ENCODE measurements around the gene CDK18. TPM values are rescaled to one million over a fixed set of nuclear protein-coding genes. Genes with fewer than 3 reads are reported as not detected.
A peak's percentile ranks its signal among the peaks of the same experiment; 100 is the strongest.
"Not testable (repeated sequence)": the region's sequence is repeated elsewhere in the genome, so short reads cannot be mapped to it uniquely, and the experiment has no call there.

CDK18 gene
- polyA plus RNA-seq, 1 donor: 52.6 TPM

DNA sequence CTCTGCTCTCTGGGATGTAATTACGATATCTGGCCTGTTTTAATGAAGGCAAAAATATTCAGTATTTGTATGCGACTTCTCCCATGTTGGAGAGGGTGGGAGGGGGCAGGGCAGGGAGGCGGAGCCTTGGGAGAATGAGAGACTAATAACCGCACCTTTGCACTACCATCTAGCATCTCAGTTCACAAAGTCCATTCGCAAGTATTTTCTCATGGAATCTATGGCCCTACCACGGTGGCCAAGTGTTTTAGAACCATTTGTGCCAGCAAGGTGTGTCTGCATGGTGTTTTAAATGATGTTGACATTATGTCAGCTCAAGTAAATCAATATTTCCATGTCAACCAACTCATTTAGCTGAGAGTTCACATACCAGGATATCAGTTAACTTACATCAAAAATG lies 34.3 kb upstream of the CDK18 start:
- no peaks in the 10 kb centered on the region for H3K4me1 ChIP-seq (ENCODE audit: control insufficient read depth, insufficient read depth, low read length)
- peaks cover 42% of the 10 kb centered on the region for H3K27me3 ChIP-seq (ENCODE audit: control insufficient read depth, insufficient read depth, low read length)
- H3K9me3 ChIP-seq (ENCODE audit: control insufficient read depth, low read depth, low read length): no peaks in the 10 kb centered on the region
- no peak overlapping the region for H3K27ac ChIP-seq (ENCODE audit: low read length)
- no peak overlapping the region for H3K4me3 ChIP-seq (ENCODE audit: low read length)
- no peaks in the 10 kb centered on the region for H3K36me3 ChIP-seq (ENCODE audit: control insufficient read depth, insufficient read depth, low read length)
- WGBS (ENCODE audit: insufficient coverage, low lambda C conversion rate): no CpG with 5 or more reads among the region's 6 CpGs
- peak in 1 of 2 donors; percentile 69 for DNase-seq

- no peak for DNase-seq
- WGBS (ENCODE audit: insufficient coverage, low lambda C conversion rate): 60% methylated on average over 1 of the region's 13 CpGs
- Histone ChIP-seq H3K9me3 (ENCODE audit: control insufficient read depth, low read depth, low read length) (no peaks in the 10 kb centered on the region), H3K27me3 (ENCODE audit: control insufficient read depth, insufficient read depth, low read length) (peaks cover 26% of the 10 kb centered on the region), H3K36me3 (ENCODE audit: control insufficient read depth, insufficient read depth, low read length) (no peaks in the 10 kb centered on the region), H3K4me3 (ENCODE audit: low read length) (no peak overlapping the region), H3K4me1 (ENCODE audit: control insufficient read depth, insufficient read depth, low read length) (no peaks in the 10 kb centered on the region), H3K27ac (ENCODE audit: low read length) (no peak overlapping the region)
Observed at GRCh38 chr1:205472737-205473441, 31.6 kb upstream of the CDK18 start.

DNA sequence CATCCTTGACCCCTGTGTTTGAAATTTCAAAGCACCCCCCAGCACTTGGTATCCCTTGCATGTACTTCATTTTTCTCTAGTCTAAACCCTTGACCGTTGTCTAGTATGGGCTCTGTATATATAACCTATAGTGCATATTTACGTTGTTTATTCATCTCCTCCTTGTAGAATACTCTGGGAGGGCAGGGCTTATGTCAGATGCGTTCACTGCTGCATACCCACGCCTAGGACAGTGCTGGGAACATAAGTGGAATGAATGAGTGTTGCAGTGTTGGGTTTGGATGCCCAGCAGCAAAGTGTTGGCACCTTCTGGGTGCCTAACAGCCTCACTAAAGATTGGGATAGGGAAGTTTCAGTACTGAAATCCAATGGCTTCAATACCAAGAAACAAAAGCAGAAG lies 31.0 kb upstream of the CDK18 start:
- Histone ChIP-seq H3K27me3 (ENCODE audit: control insufficient read depth, insufficient read depth, low read length) (peaks cover 24% of the 10 kb centered on the region), H3K27ac (ENCODE audit: low read length) (no peak overlapping the region), H3K9me3 (ENCODE audit: control insufficient read depth, low read depth, low read length) (no peaks in the 10 kb centered on the region), H3K4me1 (ENCODE audit: control insufficient read depth, insufficient read depth, low read length) (no peaks in the 10 kb centered on the region), H3K36me3 (ENCODE audit: control insufficient read depth, insufficient read depth, low read length) (no peaks in the 10 kb centered on the region), H3K4me3 (ENCODE audit: low read length) (no peak overlapping the region)
- WGBS (ENCODE audit: insufficient coverage, low lambda C conversion rate): 21% methylated on average over 2 of the region's 4 CpGs
- DNase-seq: no peak

GRCh38 chr1:205473966-205474365 lies 30.5 kb upstream of the CDK18 start:
- DNase-seq: no peak
- Histone ChIP-seq H3K27ac (ENCODE audit: low read length) (no peak overlapping the region), H3K27me3 (ENCODE audit: control insufficient read depth, insufficient read depth, low read length) (peaks cover 24% of the 10 kb centered on the region), H3K36me3 (ENCODE audit: control insufficient read depth, insufficient read depth, low read length) (no peaks in the 10 kb centered on the region), H3K4me1 (ENCODE audit: control insufficient read depth, insufficient read depth, low read length) (no peaks in the 10 kb centered on the region), H3K9me3 (ENCODE audit: control insufficient read depth, low read depth, low read length) (no peaks in the 10 kb centered on the region), H3K4me3 (ENCODE audit: low read length) (no peak overlapping the region)
- WGBS (ENCODE audit: insufficient coverage, low lambda C conversion rate): no CpG with 5 or more reads among the region's 7 CpGs

DNA sequence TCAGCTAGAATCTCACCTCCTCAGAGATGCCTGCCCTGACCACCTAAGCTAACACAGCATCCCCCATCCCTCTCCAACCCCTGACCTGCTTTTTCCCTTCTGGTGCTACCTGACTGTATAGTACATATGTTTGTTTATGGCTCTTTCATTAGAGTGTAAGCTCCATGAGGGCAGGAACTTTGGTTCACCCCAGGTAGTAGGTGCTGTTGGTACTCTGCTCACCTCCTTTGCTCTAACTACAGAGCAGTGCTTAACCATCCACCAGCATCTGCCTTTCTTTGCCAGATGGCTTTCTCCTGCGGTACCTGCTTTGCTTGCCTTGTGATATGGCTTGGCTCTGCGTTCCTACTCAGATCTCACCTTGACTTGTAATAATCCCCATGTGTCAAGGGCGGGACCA lies 29.9 kb upstream of the CDK18 start:
- no peak overlapping the region for H3K27ac ChIP-seq (ENCODE audit: low read length)
- no peaks in the 10 kb centered on the region for H3K36me3 ChIP-seq (ENCODE audit: control insufficient read depth, insufficient read depth, low read length)
- peaks cover 23% of the 10 kb centered on the region for H3K27me3 ChIP-seq (ENCODE audit: control insufficient read depth, insufficient read depth, low read length)
- 100% methylated on average over 1 of the region's 3 CpGs for WGBS (ENCODE audit: insufficient coverage, low lambda C conversion rate)
- H3K4me3 ChIP-seq (ENCODE audit: low read length): no peak overlapping the region
- no peaks in the 10 kb centered on the region for H3K9me3 ChIP-seq (ENCODE audit: control insufficient read depth, low read depth, low read length)
- no peaks in the 10 kb centered on the region for H3K4me1 ChIP-seq (ENCODE audit: control insufficient read depth, insufficient read depth, low read length)
- DNase-seq: no peak

GRCh38 chr1:205475855-205476254 lies 28.6 kb upstream of the CDK18 start:
- Histone ChIP-seq H3K27ac (ENCODE audit: low read length) (no peak overlapping the region), H3K4me3 (ENCODE audit: low read length) (no peak overlapping the region), H3K4me1 (ENCODE audit: control insufficient read depth, insufficient read depth, low read length) (no peaks in the 10 kb centered on the region), H3K9me3 (ENCODE audit: control insufficient read depth, low read depth, low read length) (no peaks in the 10 kb centered on the region), H3K27me3 (ENCODE audit: control insufficient read depth, insufficient read depth, low read length) (peaks cover 35% of the 10 kb centered on the region), H3K36me3 (ENCODE audit: control insufficient read depth, insufficient read depth, low read length) (no peaks in the 10 kb centered on the region)
- no CpG with 5 or more reads among the region's 1 CpG for WGBS (ENCODE audit: insufficient coverage, low lambda C conversion rate)
- no peak for DNase-seq

- no CpG with 5 or more reads among the region's 4 CpGs for WGBS (ENCODE audit: insufficient coverage, low lambda C conversion rate)
- Histone ChIP-seq H3K4me1 (ENCODE audit: control insufficient read depth, insufficient read depth, low read length) (no peaks in the 10 kb centered on the region), H3K27me3 (ENCODE audit: control insufficient read depth, insufficient read depth, low read length) (peaks cover 42% of the 10 kb centered on the region), H3K27ac (ENCODE audit: low read length) (no peak overlapping the region), H3K4me3 (ENCODE audit: low read length) (no peak overlapping the region), H3K9me3 (ENCODE audit: control insufficient read depth, low read depth, low read length) (no peaks in the 10 kb centered on the region), H3K36me3 (ENCODE audit: control insufficient read depth, insufficient read depth, low read length) (no peaks in the 10 kb centered on the region)
- DNase-seq: no peak
Observed at GRCh38 chr1:205476648-205477047, 27.8 kb upstream of the CDK18 start.

- Histone ChIP-seq H3K4me3 (ENCODE audit: low read length) (no peak overlapping the region), H3K36me3 (ENCODE audit: control insufficient read depth, insufficient read depth, low read length) (no peaks in the 10 kb centered on the region), H3K4me1 (ENCODE audit: control insufficient read depth, insufficient read depth, low read length) (no peaks in the 10 kb centered on the region), H3K27ac (ENCODE audit: low read length) (no peak overlapping the region), H3K27me3 (ENCODE audit: control insufficient read depth, insufficient read depth, low read length) (peaks cover 48% of the 10 kb centered on the region), H3K9me3 (ENCODE audit: control insufficient read depth, low read depth, low read length) (no peaks in the 10 kb centered on the region)
- WGBS (ENCODE audit: insufficient coverage, low lambda C conversion rate): no CpG with 5 or more reads among the region's 6 CpGs
- DNase-seq: no peak
Observed at GRCh38 chr1:205477121-205477758, 27.2 kb upstream of the CDK18 start.

GRCh38 chr1:205477759-205478247 lies 26.7 kb upstream of the CDK18 start:
- H3K4me3 ChIP-seq (ENCODE audit: low read length): no peak overlapping the region
- WGBS (ENCODE audit: insufficient coverage, low lambda C conversion rate): no CpG with 5 or more reads among the region's 12 CpGs
- H3K9me3 ChIP-seq (ENCODE audit: control insufficient read depth, low read depth, low read length): no peaks in the 10 kb centered on the region
- H3K36me3 ChIP-seq (ENCODE audit: control insufficient read depth, insufficient read depth, low read length): no peaks in the 10 kb centered on the region
- H3K27ac ChIP-seq (ENCODE audit: low read length): no peak overlapping the region
- no peaks in the 10 kb centered on the region for H3K4me1 ChIP-seq (ENCODE audit: control insufficient read depth, insufficient read depth, low read length)
- no peak for DNase-seq
- peaks cover 49% of the 10 kb centered on the region for H3K27me3 ChIP-seq (ENCODE audit: control insufficient read depth, insufficient read depth, low read length)

DNA sequence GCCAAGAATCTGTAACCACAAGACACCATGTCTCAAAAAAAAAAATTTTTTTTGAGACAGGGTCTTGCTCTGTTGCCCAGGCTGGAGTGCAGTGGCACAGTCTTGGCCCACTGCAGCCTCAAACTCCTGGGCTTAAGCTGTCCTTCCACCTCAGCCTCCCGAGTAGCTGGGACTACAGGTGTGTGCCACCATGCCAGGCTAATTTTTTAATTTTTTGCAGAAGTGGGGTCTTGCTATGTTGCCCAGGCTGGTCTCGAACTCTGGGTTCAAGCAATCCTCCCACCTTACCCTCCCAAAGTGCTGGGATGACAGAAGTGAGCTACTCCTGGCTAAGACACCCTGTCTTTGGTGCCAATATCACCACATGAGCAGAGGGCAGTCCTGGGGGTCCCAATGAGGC lies 25.5 kb upstream of the CDK18 start:
- H3K36me3 ChIP-seq (ENCODE audit: control insufficient read depth, insufficient read depth, low read length); DNase-seq; H3K4me1 ChIP-seq (ENCODE audit: control insufficient read depth, insufficient read depth, low read length); H3K4me3 ChIP-seq (ENCODE audit: low read length); H3K27ac ChIP-seq (ENCODE audit: low read length); H3K9me3 ChIP-seq (ENCODE audit: control insufficient read depth, low read depth, low read length): not testable (repeated sequence)
- H3K27me3 ChIP-seq (ENCODE audit: control insufficient read depth, insufficient read depth, low read length): peaks cover 49% of the 10 kb centered on the region
- no CpG with 5 or more reads among the region's 2 CpGs for WGBS (ENCODE audit: insufficient coverage, low lambda C conversion rate)
